WERI-Rb-1 (cell line): Measurements from ENCODE around the gene ATP5IF1.

Source experiments
- DNase-seq: peaks from one replicate; pipeline ENCODE4 v3.0.0-alpha.2; 2020
- H3K27ac ChIP-seq: fragments of 250-450 bp; sonication (Bioruptor Pico); 2 replicates; pipeline ENCODE4 v1.5.1; 2020; ENCODE audit warnings: mild to moderate bottlenecking, moderate library complexity
- H3K27me3 ChIP-seq: fragments of 250-450 bp; sonication (Bioruptor Pico); 2 replicates; pipeline ENCODE4 v1.5.1; 2021; ENCODE audit warnings: mild to moderate bottlenecking, low read depth, moderate library complexity; ENCODE audit not compliant: insufficient read depth, severe bottlenecking
- H3K36me3 ChIP-seq: fragments of 250-450 bp; sonication (Bioruptor Pico); 2 replicates; pipeline ENCODE4 v1.5.1; 2020; ENCODE audit warnings: mild to moderate bottlenecking, moderate library complexity
- H3K4me3 ChIP-seq: 2 replicates; pipeline ENCODE4 v1.5.1; 2011; ENCODE audit warnings: low read depth, mild to moderate bottlenecking, control low read depth, low read length
- H3K9me3 ChIP-seq: fragments of 250-450 bp; sonication (Bioruptor Pico); 2 replicates; pipeline ENCODE4 v1.5.1; 2021; ENCODE audit warnings: mild to moderate bottlenecking, moderate library complexity; ENCODE audit not compliant: severe bottlenecking
- CTCF ChIP-seq: IDR thresholded peaks from 2 replicates; pipeline ENCODE4 v1.5.1; 2011; ENCODE audit warnings: low read depth, mild to moderate bottlenecking, control low read depth, inconsistent platforms, low read length

ATP5IF1 gene

GRCh38 chr1:28265577-28265976 is 29.7 kb downstream of the ATP5IF1 start:
- no peak overlapping the region for H3K27ac ChIP-seq
- H3K36me3 ChIP-seq: peaks cover 8% of the 10 kb centered on the region
- no peak for DNase-seq
- no peaks in the 10 kb centered on the region for H3K9me3 ChIP-seq
- H3K27me3 ChIP-seq: no peaks in the 10 kb centered on the region
- no peak for TF ChIP-seq CTCF
- no peak overlapping the region for H3K4me3 ChIP-seq

- Histone ChIP-seq H3K27me3 (no peaks in the 10 kb centered on the region), H3K4me3 (no peak overlapping the region), H3K9me3 (no peaks in the 10 kb centered on the region), H3K36me3 (peaks cover 8% of the 10 kb centered on the region), H3K27ac (no peak overlapping the region)
- TF ChIP-seq CTCF: no peak
- no peak for DNase-seq
These were observed 31.0 kb downstream of the ATP5IF1 start for GRCh38 chr1:28266920-28267322.

GRCh38 chr1:28267633-28268032 is 31.7 kb downstream of the ATP5IF1 start:
- no peaks in the 10 kb centered on the region for H3K27me3 ChIP-seq
- H3K9me3 ChIP-seq: no peaks in the 10 kb centered on the region
- peaks cover 15% of the 10 kb centered on the region for H3K36me3 ChIP-seq
- DNase-seq: no peak
- no peak for TF ChIP-seq CTCF
- no peak overlapping the region for H3K4me3 ChIP-seq
- no peak overlapping the region for H3K27ac ChIP-seq

DNA sequence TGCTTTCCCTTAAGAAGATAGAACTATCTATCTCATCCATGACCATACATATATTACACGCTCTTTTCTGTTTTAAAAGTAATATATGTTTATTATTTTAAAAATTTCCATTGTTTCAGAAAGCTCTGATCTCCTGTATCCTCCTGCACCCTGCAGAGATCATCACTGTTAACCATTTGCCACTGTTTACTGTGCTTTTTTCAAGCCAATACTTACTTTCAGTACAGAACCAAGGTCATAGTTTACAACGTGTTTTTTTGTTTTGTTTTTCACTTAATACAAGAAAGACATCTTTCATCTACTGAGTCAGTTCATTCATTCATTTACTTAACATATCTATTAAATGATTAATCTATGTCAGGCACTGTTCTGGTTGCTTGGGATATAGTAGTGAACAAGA is 33.6 kb downstream of the ATP5IF1 start:
- H3K27me3 ChIP-seq: no peaks in the 10 kb centered on the region
- no peak for TF ChIP-seq CTCF
- H3K4me3 ChIP-seq: no peak overlapping the region
- no peak for DNase-seq
- H3K27ac ChIP-seq: no peak overlapping the region
- H3K9me3 ChIP-seq: no peaks in the 10 kb centered on the region
- peaks cover 33% of the 10 kb centered on the region for H3K36me3 ChIP-seq

GRCh38 chr1:28272215-28272852 is 36.4 kb downstream of the ATP5IF1 start:
- H3K4me3 ChIP-seq: no peak overlapping the region
- TF ChIP-seq CTCF: no peak
- no peaks in the 10 kb centered on the region for H3K9me3 ChIP-seq
- no peak overlapping the region for H3K27ac ChIP-seq
- no peaks in the 10 kb centered on the region for H3K27me3 ChIP-seq
- peaks cover 44% of the 10 kb centered on the region for H3K36me3 ChIP-seq
- DNase-seq: no peak
